ENCODE measurements around the gene B3GALT2.

The B3GALT2 gene

GRCh38 chr1:193184776-193185175 lies 1.6 kb downstream of the B3GALT2 start:
- H3K9me3 ChIP-seq (ENCODE audit: control insufficient read depth, low read length): no peaks in the 10 kb centered on the region
- no peaks in the 10 kb centered on the region for H3K27me3 ChIP-seq (ENCODE audit: control insufficient read depth, insufficient read depth, low read length, poor library complexity, severe bottlenecking)
- H3K4me3 ChIP-seq (ENCODE audit: insufficient read depth, low read depth, low read length): no peak overlapping the region
- no peak overlapping the region for H3K27ac ChIP-seq (ENCODE audit: insufficient read depth, low read depth, low read length, poor library complexity, severe bottlenecking)
- no peaks in the 10 kb centered on the region for H3K36me3 ChIP-seq (ENCODE audit: control insufficient read depth, insufficient read depth, low read length)
- peaks cover 9% of the 10 kb centered on the region for H3K4me1 ChIP-seq (ENCODE audit: control insufficient read depth, insufficient read depth, low read length)
- WGBS, 2 experiments: 100% methylated on average over 1 of the region's 1 CpG; no CpG with 5 or more reads in 1 of the 2 experiments

DNA sequence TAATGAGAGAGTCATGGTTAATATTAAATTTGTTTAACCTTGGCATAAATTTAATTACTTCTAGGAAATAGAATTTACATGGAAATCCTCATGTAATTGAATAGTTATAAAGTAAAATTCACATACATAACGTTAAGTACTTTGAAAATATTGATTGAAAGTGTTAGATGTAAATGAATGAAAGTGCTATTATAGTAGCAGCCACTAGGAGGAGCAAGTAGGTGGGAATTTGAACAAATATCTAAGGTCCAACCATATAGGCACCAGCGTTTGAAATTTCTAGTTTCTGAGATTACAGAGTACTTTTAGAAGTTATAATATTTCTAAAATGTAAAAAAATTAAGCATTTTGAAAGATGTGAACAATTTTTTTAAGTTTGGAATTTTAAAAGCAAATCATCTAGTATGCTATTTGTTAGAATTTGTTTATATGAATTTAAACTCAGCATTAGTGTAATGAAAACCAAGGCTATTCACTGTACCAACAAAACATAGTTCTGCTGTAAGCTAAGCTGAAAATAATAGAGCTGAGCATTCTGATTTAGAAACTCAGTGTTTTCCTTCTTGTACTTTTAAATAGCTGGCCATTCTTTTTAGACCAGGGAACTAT lies 3.3 kb downstream of the B3GALT2 start:
- Histone ChIP-seq H3K4me3 (ENCODE audit: insufficient read depth, low read depth, low read length) (no peak overlapping the region), H3K9me3 (ENCODE audit: control insufficient read depth, low read length) (no peaks in the 10 kb centered on the region), H3K27ac (ENCODE audit: insufficient read depth, low read depth, low read length, poor library complexity, severe bottlenecking) (no peak overlapping the region), H3K4me1 (ENCODE audit: control insufficient read depth, insufficient read depth, low read length) (peaks cover 9% of the 10 kb centered on the region), H3K27me3 (ENCODE audit: control insufficient read depth, insufficient read depth, low read length, poor library complexity, severe bottlenecking) (no peaks in the 10 kb centered on the region), H3K36me3 (ENCODE audit: control insufficient read depth, insufficient read depth, low read length) (no peaks in the 10 kb centered on the region)
- WGBS, 2 experiments: 0% methylated on average over 1 of the region's 2 CpGs

GRCh38 chr1:193181985-193182384 lies 4.4 kb downstream of the B3GALT2 start:
- Histone ChIP-seq H3K4me3 (ENCODE audit: insufficient read depth, low read depth, low read length) (no peak overlapping the region), H3K4me1 (ENCODE audit: control insufficient read depth, insufficient read depth, low read length) (peaks cover 9% of the 10 kb centered on the region), H3K9me3 (ENCODE audit: control insufficient read depth, low read length) (no peaks in the 10 kb centered on the region), H3K36me3 (ENCODE audit: control insufficient read depth, insufficient read depth, low read length) (no peaks in the 10 kb centered on the region), H3K27me3 (ENCODE audit: control insufficient read depth, insufficient read depth, low read length, poor library complexity, severe bottlenecking) (no peaks in the 10 kb centered on the region), H3K27ac (ENCODE audit: insufficient read depth, low read depth, low read length, poor library complexity, severe bottlenecking) (no peak overlapping the region)
- 86 to 93% methylated on average over 2 of the region's 2 CpGs for WGBS, 2 experiments

DNA sequence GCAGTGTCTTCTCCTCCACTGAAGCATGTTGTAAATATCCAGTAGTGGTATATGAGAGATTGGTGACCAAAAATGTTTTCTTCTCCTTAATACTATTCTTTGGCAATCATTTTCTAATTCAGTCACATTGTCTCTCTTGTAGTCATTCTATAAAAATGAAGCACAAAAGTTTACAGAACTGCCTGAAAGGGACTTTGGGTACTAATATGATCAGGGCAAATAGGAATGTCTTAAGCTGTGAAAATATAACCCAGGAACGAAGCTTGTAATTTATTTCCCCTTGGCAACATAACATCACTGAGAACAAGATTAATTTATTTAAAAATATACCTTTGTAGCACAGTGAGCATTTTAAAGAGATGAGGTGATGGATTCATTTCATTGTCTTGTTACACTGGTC lies 4.9 kb downstream of the B3GALT2 start:
- Histone ChIP-seq H3K27ac (ENCODE audit: insufficient read depth, low read depth, low read length, poor library complexity, severe bottlenecking) (no peak overlapping the region), H3K27me3 (ENCODE audit: control insufficient read depth, insufficient read depth, low read length, poor library complexity, severe bottlenecking) (no peaks in the 10 kb centered on the region), H3K36me3 (ENCODE audit: control insufficient read depth, insufficient read depth, low read length) (no peaks in the 10 kb centered on the region), H3K4me3 (ENCODE audit: insufficient read depth, low read depth, low read length) (no peak overlapping the region), H3K9me3 (ENCODE audit: control insufficient read depth, low read length) (no peaks in the 10 kb centered on the region), H3K4me1 (ENCODE audit: control insufficient read depth, insufficient read depth, low read length) (peaks cover 6% of the 10 kb centered on the region)
- WGBS, 2 experiments: no CpG with 5 or more reads among the region's 1 CpG

DNA sequence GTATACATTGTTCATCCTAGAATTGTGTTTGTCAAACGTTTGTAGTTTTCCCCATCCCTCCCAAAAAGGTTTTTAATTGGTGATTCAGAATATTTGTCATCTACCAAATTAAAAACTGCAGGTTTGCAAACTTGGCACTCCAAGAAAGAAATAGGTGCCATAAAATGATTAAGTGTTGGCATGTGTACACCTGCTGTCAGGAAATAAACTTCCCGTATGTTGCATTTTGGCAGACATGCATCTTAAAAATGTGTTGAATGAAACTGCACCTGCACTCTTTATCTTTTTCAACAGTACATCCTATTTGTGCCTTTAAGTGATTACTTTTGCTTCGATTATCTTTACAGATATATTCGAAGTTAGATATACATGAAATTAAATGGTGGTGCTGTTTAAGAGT lies 7.3 kb downstream of the B3GALT2 start:
- 99 to 100% methylated on average over 1 to 4 of the region's 4 CpGs for WGBS, 2 experiments

DNA sequence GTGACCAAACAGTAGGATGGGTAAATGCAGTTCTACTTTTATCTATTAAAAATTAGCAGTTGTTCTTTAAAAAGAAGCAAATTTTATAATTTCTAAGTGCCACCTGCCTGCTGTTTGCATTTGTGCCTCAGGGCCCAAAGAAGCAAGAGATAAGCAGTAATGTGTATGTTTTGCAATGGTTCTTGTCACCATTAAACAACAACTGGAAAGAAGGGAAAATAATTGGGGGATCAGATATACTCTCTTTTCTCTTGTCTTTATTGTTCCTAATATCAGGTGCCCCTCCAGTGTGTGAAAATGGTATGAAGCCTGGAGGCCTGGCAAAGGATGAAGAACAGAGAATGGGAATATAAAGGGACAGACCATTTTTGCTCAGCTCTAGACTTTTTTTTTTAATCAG lies 9.6 kb downstream of the B3GALT2 start:
- Histone ChIP-seq H3K27me3 (ENCODE audit: control insufficient read depth, insufficient read depth, low read length, poor library complexity, severe bottlenecking) (no peaks in the 10 kb centered on the region), H3K9me3 (ENCODE audit: control insufficient read depth, low read length) (no peaks in the 10 kb centered on the region), H3K36me3 (ENCODE audit: control insufficient read depth, insufficient read depth, low read length) (no peaks in the 10 kb centered on the region), H3K27ac (ENCODE audit: insufficient read depth, low read depth, low read length, poor library complexity, severe bottlenecking) (no peak overlapping the region), H3K4me3 (ENCODE audit: insufficient read depth, low read depth, low read length) (no peak overlapping the region), H3K4me1 (ENCODE audit: control insufficient read depth, insufficient read depth, low read length) (no peaks in the 10 kb centered on the region)

More for the DNA sequence above, 7.3 kb downstream of the B3GALT2 start:
- Histone ChIP-seq H3K9me3 (ENCODE audit: control insufficient read depth, low read length) (no peaks in the 10 kb centered on the region), H3K36me3 (ENCODE audit: control insufficient read depth, insufficient read depth, low read length) (no peaks in the 10 kb centered on the region), H3K4me3 (ENCODE audit: insufficient read depth, low read depth, low read length) (no peak overlapping the region), H3K27ac (ENCODE audit: insufficient read depth, low read depth, low read length, poor library complexity, severe bottlenecking) (no peak overlapping the region), H3K4me1 (ENCODE audit: control insufficient read depth, insufficient read depth, low read length) (no peaks in the 10 kb centered on the region), H3K27me3 (ENCODE audit: control insufficient read depth, insufficient read depth, low read length, poor library complexity, severe bottlenecking) (no peaks in the 10 kb centered on the region)

DNA sequence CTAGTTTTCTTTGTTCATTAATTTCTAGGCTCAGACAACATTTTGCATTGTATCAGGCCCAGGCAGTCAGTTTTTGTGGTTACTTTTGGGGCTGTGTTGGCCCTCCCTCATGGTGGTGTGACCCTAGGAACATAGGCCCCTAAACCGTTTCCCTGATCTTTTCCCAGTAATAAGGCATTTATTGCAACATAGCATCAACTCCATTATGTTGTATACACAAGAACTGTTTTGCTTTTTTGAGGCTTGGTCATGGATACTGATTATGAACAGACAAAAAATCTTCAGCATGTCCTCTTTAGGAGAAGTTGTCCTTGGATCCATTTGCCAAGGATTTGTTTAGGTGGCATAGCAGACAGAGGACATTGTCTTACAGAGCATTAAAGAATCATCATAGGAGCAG lies 10.3 kb downstream of the B3GALT2 start:
- WGBS, 2 experiments: 95 to 100% methylated on average over 1 of the region's 1 CpG
- Histone ChIP-seq H3K27me3 (ENCODE audit: control insufficient read depth, insufficient read depth, low read length, poor library complexity, severe bottlenecking) (no peaks in the 10 kb centered on the region), H3K9me3 (ENCODE audit: control insufficient read depth, low read length) (no peaks in the 10 kb centered on the region)

DNA sequence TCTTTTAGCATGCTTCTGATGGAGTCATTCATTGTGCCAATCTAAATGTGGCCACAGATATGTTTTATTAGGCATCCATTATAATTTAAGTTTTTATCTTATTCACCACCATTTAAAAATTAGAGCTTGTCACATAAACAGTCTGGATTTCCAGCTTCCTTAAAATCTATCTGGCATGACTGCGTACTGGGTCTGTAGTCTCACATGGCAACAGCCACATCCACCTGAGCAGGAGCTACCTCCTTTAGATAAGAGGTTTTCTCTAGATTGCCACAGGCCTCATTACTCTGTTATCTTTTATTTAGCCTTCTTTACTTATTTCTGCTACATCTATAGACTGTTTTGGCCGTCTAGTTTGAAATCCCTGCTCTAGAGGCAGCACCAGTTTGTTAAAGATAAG lies 29.1 kb downstream of the B3GALT2 start:
- no peaks in the 10 kb centered on the region for H3K36me3 ChIP-seq (ENCODE audit: control insufficient read depth, insufficient read depth, low read length)

More for the DNA sequence above, 10.3 kb downstream of the B3GALT2 start:
- H3K4me1 ChIP-seq (ENCODE audit: control insufficient read depth, insufficient read depth, low read length): no peaks in the 10 kb centered on the region
- no peak overlapping the region for H3K27ac ChIP-seq (ENCODE audit: insufficient read depth, low read depth, low read length, poor library complexity, severe bottlenecking)
- H3K4me3 ChIP-seq (ENCODE audit: insufficient read depth, low read depth, low read length): no peak overlapping the region
- no peaks in the 10 kb centered on the region for H3K36me3 ChIP-seq (ENCODE audit: control insufficient read depth, insufficient read depth, low read length)

GRCh38 chr1:193156822-193157142 lies 29.6 kb downstream of the B3GALT2 start:
- no peaks in the 10 kb centered on the region for H3K27me3 ChIP-seq (ENCODE audit: control insufficient read depth, insufficient read depth, low read length, poor library complexity, severe bottlenecking)
- no peaks in the 10 kb centered on the region for H3K36me3 ChIP-seq (ENCODE audit: control insufficient read depth, insufficient read depth, low read length)
- 93% methylated on average over 3 of the region's 3 CpGs for WGBS, 2 experiments
- no peak overlapping the region for H3K27ac ChIP-seq (ENCODE audit: insufficient read depth, low read depth, low read length, poor library complexity, severe bottlenecking)
- H3K4me1 ChIP-seq (ENCODE audit: control insufficient read depth, insufficient read depth, low read length): no peaks in the 10 kb centered on the region
- H3K4me3 ChIP-seq (ENCODE audit: insufficient read depth, low read depth, low read length): no peak overlapping the region
- H3K9me3 ChIP-seq (ENCODE audit: control insufficient read depth, low read length): no peaks in the 10 kb centered on the region

More for the DNA sequence above, 29.1 kb downstream of the B3GALT2 start:
- H3K4me1 ChIP-seq (ENCODE audit: control insufficient read depth, insufficient read depth, low read length): no peaks in the 10 kb centered on the region
- H3K4me3 ChIP-seq (ENCODE audit: insufficient read depth, low read depth, low read length): no peak overlapping the region
- H3K9me3 ChIP-seq (ENCODE audit: control insufficient read depth, low read length): no peaks in the 10 kb centered on the region
- no peak overlapping the region for H3K27ac ChIP-seq (ENCODE audit: insufficient read depth, low read depth, low read length, poor library complexity, severe bottlenecking)
- 93 to 99% methylated on average over 1 to 2 of the region's 2 CpGs for WGBS, 2 experiments
- no peaks in the 10 kb centered on the region for H3K27me3 ChIP-seq (ENCODE audit: control insufficient read depth, insufficient read depth, low read length, poor library complexity, severe bottlenecking)

- Histone ChIP-seq H3K4me1 (ENCODE audit: control insufficient read depth, insufficient read depth, low read length) (no peaks in the 10 kb centered on the region), H3K4me3 (ENCODE audit: insufficient read depth, low read depth, low read length) (no peak overlapping the region), H3K27ac (ENCODE audit: insufficient read depth, low read depth, low read length, poor library complexity, severe bottlenecking) (no peak overlapping the region), H3K36me3 (ENCODE audit: control insufficient read depth, insufficient read depth, low read length) (no peaks in the 10 kb centered on the region), H3K27me3 (ENCODE audit: control insufficient read depth, insufficient read depth, low read length, poor library complexity, severe bottlenecking) (no peaks in the 10 kb centered on the region), H3K9me3 (ENCODE audit: control insufficient read depth, low read length) (no peaks in the 10 kb centered on the region)
- WGBS, 2 experiments: 93% methylated on average over 2 to 3 of the region's 3 CpGs
Measured at GRCh38 chr1:193156117-193156821, 30.1 kb downstream of the B3GALT2 start.
